Testis (tissue), 2 donors: Measurements from ENCODE around the gene ZNF487.

Experiments
- POLR2A ChIP-seq: fragments of 450-650 bp; IDR thresholded peaks from one replicate; pipeline ENCODE4 v1.6.1; 2017; ENCODE audit warnings: antibody characterized with exemption, mild to moderate bottlenecking, moderate library complexity
- TF ChIP-seq, protein P1 (sequence below), 3 experiments: fragments of 450-650 bp in 2 of 3; fragments of 200-600 bp in 1 of 3; sonication (generic) in 1 of 3; IDR thresholded peaks; one replicate each; pipeline ENCODE4 v1.5.1; 2016 to 2019; ENCODE audit warnings: antibody characterized with exemption in 3 of 3, mild to moderate bottlenecking in 2 of 3, moderate library complexity in 1 of 3

DNA sequence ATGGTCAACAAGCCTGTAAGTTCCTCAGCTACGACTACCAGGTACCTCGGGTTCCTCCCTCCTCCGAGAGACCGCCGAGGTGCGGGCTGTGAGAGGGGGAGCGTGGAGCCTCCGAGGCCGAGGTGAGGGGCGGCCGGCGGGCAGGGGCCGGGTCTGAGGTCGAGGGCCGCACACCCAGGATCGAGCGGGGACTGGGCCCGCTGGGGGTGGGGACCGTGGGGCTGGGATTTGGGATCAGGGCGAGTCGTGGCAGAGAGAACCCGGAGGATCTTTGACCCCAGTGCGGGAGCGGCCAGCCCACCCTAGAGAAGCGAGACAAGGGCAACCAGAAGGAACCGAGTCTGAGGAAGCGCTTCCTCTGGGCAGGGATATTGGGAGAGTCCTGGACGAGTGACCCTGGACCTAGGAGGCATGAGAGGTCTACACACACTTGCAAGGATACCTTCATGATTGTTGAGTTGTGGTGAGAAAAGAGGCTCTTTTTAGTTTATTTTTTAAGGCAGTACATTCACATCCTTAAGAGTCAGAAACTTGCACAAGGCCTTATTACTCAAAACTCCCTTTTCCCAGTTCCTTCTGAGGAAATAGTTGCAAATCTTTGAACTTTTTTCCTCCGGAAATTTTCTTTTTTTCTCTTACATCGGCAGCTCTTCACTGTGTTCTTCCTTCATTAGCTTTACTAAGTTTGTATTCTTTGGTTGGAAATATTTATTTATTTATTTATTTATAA lies 395 bp downstream of the ZNF487 start:
- TF ChIP-seq, protein P1, sequence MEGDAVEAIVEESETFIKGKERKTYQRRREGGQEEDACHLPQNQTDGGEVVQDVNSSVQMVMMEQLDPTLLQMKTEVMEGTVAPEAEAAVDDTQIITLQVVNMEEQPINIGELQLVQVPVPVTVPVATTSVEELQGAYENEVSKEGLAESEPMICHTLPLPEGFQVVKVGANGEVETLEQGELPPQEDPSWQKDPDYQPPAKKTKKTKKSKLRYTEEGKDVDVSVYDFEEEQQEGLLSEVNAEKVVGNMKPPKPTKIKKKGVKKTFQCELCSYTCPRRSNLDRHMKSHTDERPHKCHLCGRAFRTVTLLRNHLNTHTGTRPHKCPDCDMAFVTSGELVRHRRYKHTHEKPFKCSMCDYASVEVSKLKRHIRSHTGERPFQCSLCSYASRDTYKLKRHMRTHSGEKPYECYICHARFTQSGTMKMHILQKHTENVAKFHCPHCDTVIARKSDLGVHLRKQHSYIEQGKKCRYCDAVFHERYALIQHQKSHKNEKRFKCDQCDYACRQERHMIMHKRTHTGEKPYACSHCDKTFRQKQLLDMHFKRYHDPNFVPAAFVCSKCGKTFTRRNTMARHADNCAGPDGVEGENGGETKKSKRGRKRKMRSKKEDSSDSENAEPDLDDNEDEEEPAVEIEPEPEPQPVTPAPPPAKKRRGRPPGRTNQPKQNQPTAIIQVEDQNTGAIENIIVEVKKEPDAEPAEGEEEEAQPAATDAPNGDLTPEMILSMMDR (IDR thresholded peaks at IDR 0.05): no peak
- no peak for TF ChIP-seq POLR2A
